Astrocyte (in vitro differentiated cells and primary cell): ENCODE measurements around the gene ADAMTS8.

ENCODE experiments used
- EZH2 ChIP-seq: IDR thresholded peaks from 2 replicates; pipeline ENCODE4 v1.6.1; 2012; ENCODE audit warnings: mild to moderate bottlenecking, low read length, inconsistent platforms; ENCODE audit not compliant: insufficient read depth
- TF ChIP-seq, protein P1 (sequence below): IDR thresholded peaks from 2 replicates; pipeline ENCODE4 v1.5.1; 2011; ENCODE audit warnings: low read depth, mild to moderate bottlenecking, inconsistent platforms, low read length, moderate library complexity; ENCODE audit not compliant: insufficient read depth

DNA sequence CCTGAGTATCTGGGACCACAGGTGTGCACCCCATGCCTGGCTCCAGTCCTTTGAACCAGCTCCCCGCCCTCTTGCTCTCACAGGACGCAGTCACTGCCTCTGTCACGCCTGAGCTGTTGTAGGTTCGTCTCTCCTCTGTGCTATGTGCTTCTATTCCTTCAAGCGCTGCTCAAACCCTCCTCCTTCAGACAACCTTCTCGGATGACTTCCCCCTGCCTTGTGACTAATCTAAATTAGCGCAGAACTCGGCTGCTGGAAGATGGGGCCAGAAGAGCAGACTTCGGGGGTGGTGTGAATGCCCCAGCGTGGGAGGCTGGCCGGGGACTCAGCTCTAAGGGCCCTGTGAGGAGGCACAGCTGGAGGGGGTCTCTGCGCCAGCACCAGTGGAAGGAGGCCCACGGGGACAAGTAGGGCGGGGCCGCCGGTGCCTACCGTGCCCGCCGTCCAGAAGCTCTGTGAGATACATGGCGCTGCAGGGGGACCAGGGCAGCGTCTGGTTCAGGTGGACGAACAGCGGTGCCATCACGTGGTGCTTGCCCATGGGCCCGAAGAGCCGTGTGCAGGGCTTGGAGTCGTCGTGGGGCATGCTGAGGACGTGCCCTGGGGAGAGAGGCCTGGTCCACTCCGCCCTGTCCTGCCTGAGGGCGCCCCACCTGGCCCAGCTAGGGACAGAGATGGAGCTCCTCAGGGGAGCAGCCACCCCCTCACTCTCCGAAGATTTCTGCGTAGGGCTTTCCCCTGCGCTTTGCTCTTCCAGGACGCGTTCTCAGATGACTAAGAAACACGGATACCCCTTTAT, 12.5 kb downstream of the ADAMTS8 start:
- TF ChIP-seq, protein P1, sequence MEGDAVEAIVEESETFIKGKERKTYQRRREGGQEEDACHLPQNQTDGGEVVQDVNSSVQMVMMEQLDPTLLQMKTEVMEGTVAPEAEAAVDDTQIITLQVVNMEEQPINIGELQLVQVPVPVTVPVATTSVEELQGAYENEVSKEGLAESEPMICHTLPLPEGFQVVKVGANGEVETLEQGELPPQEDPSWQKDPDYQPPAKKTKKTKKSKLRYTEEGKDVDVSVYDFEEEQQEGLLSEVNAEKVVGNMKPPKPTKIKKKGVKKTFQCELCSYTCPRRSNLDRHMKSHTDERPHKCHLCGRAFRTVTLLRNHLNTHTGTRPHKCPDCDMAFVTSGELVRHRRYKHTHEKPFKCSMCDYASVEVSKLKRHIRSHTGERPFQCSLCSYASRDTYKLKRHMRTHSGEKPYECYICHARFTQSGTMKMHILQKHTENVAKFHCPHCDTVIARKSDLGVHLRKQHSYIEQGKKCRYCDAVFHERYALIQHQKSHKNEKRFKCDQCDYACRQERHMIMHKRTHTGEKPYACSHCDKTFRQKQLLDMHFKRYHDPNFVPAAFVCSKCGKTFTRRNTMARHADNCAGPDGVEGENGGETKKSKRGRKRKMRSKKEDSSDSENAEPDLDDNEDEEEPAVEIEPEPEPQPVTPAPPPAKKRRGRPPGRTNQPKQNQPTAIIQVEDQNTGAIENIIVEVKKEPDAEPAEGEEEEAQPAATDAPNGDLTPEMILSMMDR, result no peak
- TF ChIP-seq EZH2, result no peak
